Measurements from ENCODE around the gene ZFYVE28.

The ZFYVE28 gene

DNA sequence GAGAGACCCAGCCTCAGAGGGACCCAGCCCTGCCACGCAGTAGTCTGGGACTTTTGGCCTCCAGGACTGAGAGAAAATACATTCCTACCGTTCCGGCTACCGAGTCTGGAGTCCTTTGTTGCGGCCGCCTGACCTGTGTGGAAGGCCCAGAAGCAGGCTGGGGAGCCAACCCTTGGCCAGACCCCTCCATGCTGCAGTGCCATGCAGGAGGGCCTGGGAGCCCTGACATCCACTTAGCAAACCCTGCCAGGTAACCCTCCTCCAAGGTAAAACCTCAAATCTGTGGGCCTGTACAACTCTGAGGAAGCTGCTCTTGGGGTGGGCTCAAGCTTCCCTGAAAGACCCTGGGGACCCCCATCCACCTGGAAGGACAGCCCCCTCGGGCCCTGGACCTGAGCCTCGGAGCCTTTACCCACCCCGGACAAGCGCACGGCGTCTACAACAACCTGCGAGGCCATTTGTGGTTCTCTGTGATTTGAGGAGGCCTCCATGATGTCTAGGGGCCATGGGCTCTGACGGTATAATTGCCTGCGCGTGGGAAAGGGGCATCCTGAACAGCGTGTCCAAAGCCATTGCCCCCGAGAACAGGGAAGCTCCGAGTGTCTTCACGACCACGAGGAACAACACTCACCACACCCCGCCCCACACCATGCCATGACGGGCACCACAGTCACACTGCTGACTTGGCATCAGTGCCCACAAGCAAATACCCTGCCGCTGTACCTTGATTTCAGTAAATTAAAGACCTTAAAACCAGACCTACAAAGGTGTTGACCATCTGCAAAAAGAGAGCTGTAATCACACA, 58.7 kb downstream of the ZFYVE28 start:
- TF ChIP-seq, protein P1, sequence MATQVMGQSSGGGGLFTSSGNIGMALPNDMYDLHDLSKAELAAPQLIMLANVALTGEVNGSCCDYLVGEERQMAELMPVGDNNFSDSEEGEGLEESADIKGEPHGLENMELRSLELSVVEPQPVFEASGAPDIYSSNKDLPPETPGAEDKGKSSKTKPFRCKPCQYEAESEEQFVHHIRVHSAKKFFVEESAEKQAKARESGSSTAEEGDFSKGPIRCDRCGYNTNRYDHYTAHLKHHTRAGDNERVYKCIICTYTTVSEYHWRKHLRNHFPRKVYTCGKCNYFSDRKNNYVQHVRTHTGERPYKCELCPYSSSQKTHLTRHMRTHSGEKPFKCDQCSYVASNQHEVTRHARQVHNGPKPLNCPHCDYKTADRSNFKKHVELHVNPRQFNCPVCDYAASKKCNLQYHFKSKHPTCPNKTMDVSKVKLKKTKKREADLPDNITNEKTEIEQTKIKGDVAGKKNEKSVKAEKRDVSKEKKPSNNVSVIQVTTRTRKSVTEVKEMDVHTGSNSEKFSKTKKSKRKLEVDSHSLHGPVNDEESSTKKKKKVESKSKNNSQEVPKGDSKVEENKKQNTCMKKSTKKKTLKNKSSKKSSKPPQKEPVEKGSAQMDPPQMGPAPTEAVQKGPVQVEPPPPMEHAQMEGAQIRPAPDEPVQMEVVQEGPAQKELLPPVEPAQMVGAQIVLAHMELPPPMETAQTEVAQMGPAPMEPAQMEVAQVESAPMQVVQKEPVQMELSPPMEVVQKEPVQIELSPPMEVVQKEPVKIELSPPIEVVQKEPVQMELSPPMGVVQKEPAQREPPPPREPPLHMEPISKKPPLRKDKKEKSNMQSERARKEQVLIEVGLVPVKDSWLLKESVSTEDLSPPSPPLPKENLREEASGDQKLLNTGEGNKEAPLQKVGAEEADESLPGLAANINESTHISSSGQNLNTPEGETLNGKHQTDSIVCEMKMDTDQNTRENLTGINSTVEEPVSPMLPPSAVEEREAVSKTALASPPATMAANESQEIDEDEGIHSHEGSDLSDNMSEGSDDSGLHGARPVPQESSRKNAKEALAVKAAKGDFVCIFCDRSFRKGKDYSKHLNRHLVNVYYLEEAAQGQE (IDR thresholded peaks at IDR 0.05; ENCODE audit: low read depth), result no peak
- TF ChIP-seq, protein P2, sequence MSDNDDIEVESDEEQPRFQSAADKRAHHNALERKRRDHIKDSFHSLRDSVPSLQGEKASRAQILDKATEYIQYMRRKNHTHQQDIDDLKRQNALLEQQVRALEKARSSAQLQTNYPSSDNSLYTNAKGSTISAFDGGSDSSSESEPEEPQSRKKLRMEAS (IDR thresholded peaks at IDR 0.05), result no peak
- TF ChIP-seq YY1 (IDR thresholded peaks at IDR 0.05; ENCODE audit: low read depth) (no peak), CREB1 (IDR thresholded peaks at IDR 0.05; ENCODE audit: low read depth) (no peak), NFIC (IDR thresholded peaks at IDR 0.05) (no peak), EP300 (IDR thresholded peaks at IDR 0.05; ENCODE audit: borderline replicate concordance) (no peak), FOXM1 (IDR thresholded peaks at IDR 0.05; ENCODE audit: borderline replicate concordance, low read depth) (no peak), ZBTB7A (IDR thresholded peaks at IDR 0.05; ENCODE audit: low read depth) (no peak), TEAD4 (IDR thresholded peaks at IDR 0.05) (no peak), CEBPB (IDR thresholded peaks at IDR 0.05) (no peak), TCF12 (IDR thresholded peaks at IDR 0.05; ENCODE audit: low read depth) (no peak), EGR1 (IDR thresholded peaks at IDR 0.05) (no peak), RAD21 (IDR thresholded peaks at IDR 0.05; ENCODE audit: low read depth) (no peak), TAF1 (IDR thresholded peaks at IDR 0.05; ENCODE audit: low read depth) (no peak)
- TF ChIP-seq, protein P3, sequence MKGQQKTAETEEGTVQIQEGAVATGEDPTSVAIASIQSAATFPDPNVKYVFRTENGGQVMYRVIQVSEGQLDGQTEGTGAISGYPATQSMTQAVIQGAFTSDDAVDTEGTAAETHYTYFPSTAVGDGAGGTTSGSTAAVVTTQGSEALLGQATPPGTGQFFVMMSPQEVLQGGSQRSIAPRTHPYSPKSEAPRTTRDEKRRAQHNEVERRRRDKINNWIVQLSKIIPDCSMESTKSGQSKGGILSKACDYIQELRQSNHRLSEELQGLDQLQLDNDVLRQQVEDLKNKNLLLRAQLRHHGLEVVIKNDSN (IDR thresholded peaks at IDR 0.05), result no peak

DNA sequence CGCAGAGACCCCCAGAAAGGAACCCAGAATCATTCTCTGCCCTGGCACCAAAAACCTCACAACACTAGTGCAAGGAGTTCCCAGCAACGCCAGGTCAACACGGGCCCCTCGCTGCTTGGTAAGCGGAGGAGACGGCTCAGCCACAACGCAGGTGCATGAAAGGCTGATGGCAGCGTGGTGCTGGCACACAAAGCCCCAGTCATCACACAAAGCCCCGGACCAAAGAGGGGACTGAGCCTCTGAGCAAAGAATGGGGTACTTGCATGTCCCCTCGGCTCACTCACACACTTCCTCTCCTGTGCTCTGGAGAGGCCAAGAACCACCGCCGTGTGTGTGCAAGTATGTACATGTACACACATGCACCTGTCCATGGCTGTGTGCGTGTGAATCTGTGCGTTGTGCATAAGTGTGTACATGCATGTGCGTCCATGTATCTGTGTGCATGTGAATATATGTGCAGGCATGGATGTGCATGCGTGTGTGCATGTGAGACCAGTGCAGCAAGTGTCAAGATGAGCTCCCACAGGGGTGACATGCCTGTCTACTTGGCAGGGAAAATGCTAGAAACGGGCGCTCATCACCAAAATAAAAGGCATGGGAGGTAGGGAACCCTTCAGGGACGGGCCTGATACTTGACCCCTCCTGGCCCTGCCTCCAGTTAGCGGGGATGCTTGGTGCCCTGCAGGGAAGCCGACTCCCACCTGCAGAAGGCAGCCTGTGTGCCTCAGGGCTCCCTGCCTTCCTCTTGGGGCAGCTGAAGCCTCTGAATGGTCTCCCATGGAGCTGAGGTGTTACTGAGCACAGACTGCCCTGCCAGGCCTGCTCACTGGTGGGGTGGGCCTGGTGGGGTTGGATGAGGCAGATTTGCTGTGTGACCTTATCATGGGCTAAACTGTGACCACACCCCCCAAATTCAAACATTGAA, 60.4 kb downstream of the ZFYVE28 start:
- no peak for TF ChIP-seq TEAD4 (IDR thresholded peaks at IDR 0.05)

- TF ChIP-seq, protein P3 (IDR thresholded peaks at IDR 0.05), result no peak
- TF ChIP-seq FOXM1 (IDR thresholded peaks at IDR 0.05; ENCODE audit: borderline replicate concordance, low read depth) (no peak), EP300 (IDR thresholded peaks at IDR 0.05; ENCODE audit: borderline replicate concordance) (no peak), CREB1 (IDR thresholded peaks at IDR 0.05; ENCODE audit: low read depth) (no peak), NFIC (IDR thresholded peaks at IDR 0.05) (no peak), TEAD4 (IDR thresholded peaks at IDR 0.05) (no peak), YY1 (IDR thresholded peaks at IDR 0.05; ENCODE audit: low read depth) (no peak), RAD21 (IDR thresholded peaks at IDR 0.05; ENCODE audit: low read depth) (no peak), ZBTB7A (IDR thresholded peaks at IDR 0.05; ENCODE audit: low read depth) (no peak), TAF1 (IDR thresholded peaks at IDR 0.05; ENCODE audit: low read depth) (no peak), CEBPB (IDR thresholded peaks at IDR 0.05) (no peak), TCF12 (IDR thresholded peaks at IDR 0.05; ENCODE audit: low read depth) (no peak), EGR1 (IDR thresholded peaks at IDR 0.05) (no peak)
- TF ChIP-seq, protein P1 (IDR thresholded peaks at IDR 0.05; ENCODE audit: low read depth), result no peak
- TF ChIP-seq, protein P2 (IDR thresholded peaks at IDR 0.05), result no peak
Observed at GRCh38 chr4:2356123-2357069, 62.0 kb downstream of the ZFYVE28 start.

DNA sequence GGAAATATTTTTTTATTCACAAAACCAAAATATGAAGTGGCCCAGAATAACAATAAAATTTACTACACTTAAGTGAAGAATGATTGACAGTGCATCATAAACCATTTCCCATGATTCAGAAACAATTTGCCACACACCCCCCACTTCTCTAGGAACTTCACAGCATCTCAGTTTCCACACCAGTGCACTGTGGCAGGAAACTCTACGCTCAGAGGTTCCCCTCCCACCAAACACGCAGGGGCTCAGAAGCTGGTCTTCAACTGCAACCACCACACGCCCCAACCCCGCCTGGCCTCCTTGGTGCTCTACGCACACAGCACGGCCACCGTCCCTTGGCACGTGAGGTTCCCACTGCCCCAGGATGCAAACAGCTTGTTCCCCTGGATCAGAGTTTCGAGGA, 63.7 kb downstream of the ZFYVE28 start:
- TF ChIP-seq ZBTB7A (IDR thresholded peaks at IDR 0.05; ENCODE audit: low read depth) (no peak), CEBPB (IDR thresholded peaks at IDR 0.05) (no peak), TCF12 (IDR thresholded peaks at IDR 0.05; ENCODE audit: low read depth) (no peak), TEAD4 (IDR thresholded peaks at IDR 0.05) (no peak), EP300 (IDR thresholded peaks at IDR 0.05; ENCODE audit: borderline replicate concordance) (no peak), TAF1 (IDR thresholded peaks at IDR 0.05; ENCODE audit: low read depth) (no peak), NFIC (IDR thresholded peaks at IDR 0.05) (no peak), FOXM1 (IDR thresholded peaks at IDR 0.05; ENCODE audit: borderline replicate concordance, low read depth) (no peak), EGR1 (IDR thresholded peaks at IDR 0.05) (no peak), RAD21 (IDR thresholded peaks at IDR 0.05; ENCODE audit: low read depth) (no peak), YY1 (IDR thresholded peaks at IDR 0.05; ENCODE audit: low read depth) (no peak)
- TF ChIP-seq, protein P3 (IDR thresholded peaks at IDR 0.05), result no peak
- TF ChIP-seq, protein P1 (IDR thresholded peaks at IDR 0.05; ENCODE audit: low read depth), result no peak
- TF ChIP-seq, protein P2 (IDR thresholded peaks at IDR 0.05), result no peak
